H9 (cell line): ENCODE results near the gene OTUD6A. TPM values are rescaled to one million over a fixed set of nuclear protein-coding genes. Genes with fewer than 3 reads are reported as not detected.

Experiments
- DNase-seq: peaks from one replicate; pipeline ENCODE4 v3.0.0-alpha.2; 2017
- H2AFZ ChIP-seq: one replicate; pipeline ENCODE4 v1.6.1; 2013; ENCODE audit warnings: mild to moderate bottlenecking, low read length, control low read depth, moderate library complexity
- H2AK5ac ChIP-seq: 2 replicates; pipeline ENCODE4 v1.6.1; 2013; ENCODE audit warnings: low read length, control low read depth, mixed read lengths; ENCODE audit not compliant: insufficient read length
- H2BK120ac ChIP-seq: one replicate; pipeline ENCODE4 v1.6.1; 2013; ENCODE audit warnings: low read depth, mild to moderate bottlenecking, low read length, control low read depth, inconsistent platforms; ENCODE audit not compliant: poor library complexity, severe bottlenecking
- H2BK12ac ChIP-seq: 2 replicates; pipeline ENCODE4 v1.6.1; 2013; ENCODE audit warnings: low read length, control low read depth, mixed read lengths, low read depth; ENCODE audit not compliant: insufficient read length
- H2BK15ac ChIP-seq: 2 replicates; pipeline ENCODE4 v1.6.1; 2013; ENCODE audit warnings: low read depth, low read length, control low read depth
- H2BK20ac ChIP-seq: one replicate; pipeline ENCODE4 v1.6.1; 2013; ENCODE audit warnings: low read depth, mild to moderate bottlenecking, low read length, control low read depth, inconsistent platforms; ENCODE audit not compliant: poor library complexity, severe bottlenecking
- H2BK5ac ChIP-seq: 2 replicates; pipeline ENCODE4 v1.6.1; 2013; ENCODE audit warnings: low read length, control low read depth, mixed read lengths; ENCODE audit not compliant: insufficient read length
- H3K14ac ChIP-seq: 2 replicates; pipeline ENCODE4 v1.6.1; 2013; ENCODE audit warnings: low read length, control low read depth; ENCODE audit not compliant: insufficient read depth
- H3K18ac ChIP-seq: 2 replicates; pipeline ENCODE4 v1.6.1; 2013; ENCODE audit warnings: low read depth, mild to moderate bottlenecking, mixed read lengths, low read length, control low read depth; ENCODE audit not compliant: insufficient read length
- H3K23ac ChIP-seq: 2 replicates; pipeline ENCODE4 v1.6.1; 2013; ENCODE audit warnings: low read length, control low read depth, mixed read lengths, low read depth; ENCODE audit not compliant: insufficient read length
- H3K23me2 ChIP-seq: 2 replicates; pipeline ENCODE4 v1.6.1; 2013; ENCODE audit warnings: low read depth, mild to moderate bottlenecking, mixed read lengths, low read length, control low read depth; ENCODE audit not compliant: insufficient read length, poor library complexity, severe bottlenecking
- H3K27ac ChIP-seq: 2 replicates; pipeline ENCODE4 v1.5.1; 2013; ENCODE audit warnings: low read length, control low read depth, mixed read lengths, low read depth; ENCODE audit not compliant: insufficient read length
- H3K27me3 ChIP-seq: 2 replicates; pipeline ENCODE4 v1.6.1; 2013; ENCODE audit warnings: low read length, control low read depth, inconsistent platforms; ENCODE audit not compliant: insufficient read depth
- H3K4ac ChIP-seq: 2 replicates; pipeline ENCODE4 v1.6.1; 2013; ENCODE audit warnings: low read depth, mild to moderate bottlenecking, control low read depth, inconsistent platforms, low read length, moderate library complexity
- H3K4me1 ChIP-seq: 2 replicates; pipeline ENCODE4 v1.6.1; 2013; ENCODE audit warnings: low read length, control low read depth, inconsistent platforms; ENCODE audit not compliant: insufficient read depth
- H3K4me2 ChIP-seq: 2 replicates; pipeline ENCODE4 v1.6.1; 2013; ENCODE audit warnings: low read length, control low read depth, mixed read lengths; ENCODE audit not compliant: insufficient read length, insufficient read depth
- H3K56ac ChIP-seq: 2 replicates; pipeline ENCODE4 v1.6.1; 2013; ENCODE audit warnings: low read depth, mild to moderate bottlenecking, mixed read lengths, low read length, control low read depth; ENCODE audit not compliant: insufficient read length
- H3K79me1 ChIP-seq: 2 replicates; pipeline ENCODE4 v1.6.1; 2013; ENCODE audit warnings: low read depth, mild to moderate bottlenecking, moderate library complexity, low read length, control low read depth, inconsistent platforms; ENCODE audit not compliant: insufficient read depth, poor library complexity, severe bottlenecking
- H3K79me2 ChIP-seq: 2 replicates; pipeline ENCODE4 v1.6.1; 2013; ENCODE audit warnings: low read length, control low read depth, inconsistent platforms; ENCODE audit not compliant: insufficient read depth
- H3K9ac ChIP-seq: 2 replicates; pipeline ENCODE4 v1.6.1; 2013; ENCODE audit warnings: low read length, control low read depth, mixed read lengths; ENCODE audit not compliant: insufficient read length; ENCODE audit errors: extremely low read depth
- H3K9me3 ChIP-seq: one replicate; pipeline ENCODE4 v1.6.1; 2013; ENCODE audit warnings: low read depth, low read length, inconsistent platforms; ENCODE audit not compliant: control insufficient read depth
- H3T11ph ChIP-seq: one replicate; pipeline ENCODE4 v1.6.1; 2013; ENCODE audit warnings: mild to moderate bottlenecking, low read length, control low read depth, inconsistent platforms
- H4K20me1 ChIP-seq: one replicate; pipeline ENCODE4 v1.6.1; 2013; ENCODE audit not compliant: control insufficient read depth, insufficient read length, insufficient read depth
- H4K5ac ChIP-seq: 2 replicates; pipeline ENCODE4 v1.6.1; 2013; ENCODE audit warnings: low read depth, mild to moderate bottlenecking, mixed read lengths, low read length, control low read depth; ENCODE audit not compliant: insufficient read length
- H4K8ac ChIP-seq: replicated peaks from 2 replicates; pipeline ENCODE4 v1.6.1; 2013; ENCODE audit warnings: low read length, control low read depth, mixed read lengths, low read depth; ENCODE audit not compliant: insufficient read length
- H4K91ac ChIP-seq: 2 replicates; pipeline ENCODE4 v1.6.1; 2013; ENCODE audit warnings: low read depth, mild to moderate bottlenecking, moderate library complexity, mixed read lengths, low read length, control low read depth; ENCODE audit not compliant: insufficient read length
- H3K27ac Mint-ChIP-seq, 3 experiments: 2 replicates in 2 of 3; 3 replicates in 1 of 3; pipeline ENCODE4 v1.8.0; 2020 to 2021; ENCODE audit warnings: mixed read lengths in 3 of 3, mild to moderate bottlenecking in 1 of 3, moderate library complexity in 1 of 3
- H3K27me3 Mint-ChIP-seq: 2 replicates; pipeline ENCODE4 v1.8.0; 2021; ENCODE audit warnings: low read depth, mild to moderate bottlenecking, moderate library complexity, mixed read lengths
- H3K36me3 Mint-ChIP-seq, 3 experiments: 2 replicates in 2 of 3; 3 replicates in 1 of 3; pipeline ENCODE4 v1.8.0; 2020 to 2021; ENCODE audit warnings: low read depth in 3 of 3, mixed read lengths in 3 of 3; ENCODE audit not compliant: insufficient read depth in 1 of 3
- H3K4me1 Mint-ChIP-seq, 2 experiments: 2 replicates each; pipeline ENCODE4 v1.8.0; 2020; ENCODE audit warnings: mixed read lengths in 2 of 2
- H3K4me3 Mint-ChIP-seq, 2 experiments: 2 replicates in 1 of 2; 3 replicates in 1 of 2; pipeline ENCODE4 v1.8.0; 2020 to 2021; ENCODE audit warnings: mild to moderate bottlenecking in 2 of 2, mixed read lengths in 2 of 2, moderate library complexity in 1 of 2
- H3K9me3 Mint-ChIP-seq, 2 experiments: 2 replicates in 1 of 2; 3 replicates in 1 of 2; pipeline ENCODE4 v1.8.0; 2020; ENCODE audit warnings: mild to moderate bottlenecking in 2 of 2, mixed read lengths in 2 of 2, moderate library complexity in 1 of 2
- CTCF ChIP-seq: fragments of 200-600 bp; sonication (generic); conservative IDR thresholded peaks from 3 replicates; pipeline ENCODE4 v1.8.0; 2021; ENCODE audit warnings: antibody characterized with exemption, mild to moderate bottlenecking
- WGBS: extraction: QIAGEN DNeasy Blood & Tissue Kit; methylation state at CpG from one replicate; pipeline ENCODE4 v1.1.7; 2013; ENCODE audit warnings: missing lambda C conversion rate, low lambda C conversion rate, mixed read lengths; ENCODE audit not compliant: insufficient read length; ENCODE audit errors: extremely low coverage; 5-methylcytosine and 5-hydroxymethylcytosine counted together
- total RNA-seq: library from RNA; stranded (reverse); gene quantifications from 2 replicates; pipeline ENCODE4 v1.2.1, GENCODE V29; 2021

The OTUD6A gene
- total RNA-seq, 1 experiment from 2014 or later: not detected

GRCh38 chrX:70026112-70026850 is 36.0 kb upstream of the OTUD6A start:
- no peaks in the 10 kb centered on the region for H3K27me3 ChIP-seq
- Mint-ChIP-seq H3K4me3 (no peak overlapping the region), H3K27ac (no peak overlapping the region), H3K36me3 (peaks cover 0 to 10% (median 2%) of the 10 kb centered on the region in 3 experiments; a peak in 1 of 7 replicates), H3K9me3 (peaks cover 61 to 65% of the 10 kb centered on the region in 2 experiments), H3K27me3 (peaks cover 1% of the 10 kb centered on the region; the same call in 1 of the 2 replicates), H3K4me1 (peaks cover 3 to 12% of the 10 kb centered on the region in 2 experiments)
- no peaks in the 10 kb centered on the region for H4K20me1 ChIP-seq
- H3K9ac ChIP-seq: no peak overlapping the region
- no peak overlapping the region for H2BK120ac ChIP-seq
- WGBS: no CpG with 5 or more reads among the region's 1 CpG
- no peak overlapping the region for H3K18ac ChIP-seq
- no peaks in the 10 kb centered on the region for H3K4me1 ChIP-seq
- no peaks in the 10 kb centered on the region for H3K79me2 ChIP-seq
- DNase-seq: no peak
- H3K4ac ChIP-seq: no peak overlapping the region
- H4K8ac ChIP-seq: no peak overlapping the region
- TF ChIP-seq CTCF: no peak
- no peak overlapping the region for H3K4me2 ChIP-seq
- H3K23me2 ChIP-seq: no peaks in the 10 kb centered on the region
- no peak overlapping the region for H4K91ac ChIP-seq
- H2AFZ ChIP-seq: no peak overlapping the region
- H2BK12ac ChIP-seq: no peak overlapping the region
- no peak overlapping the region for H3K14ac ChIP-seq
- H2BK5ac ChIP-seq: no peak overlapping the region
- H3T11ph ChIP-seq: no peak overlapping the region
- no peak overlapping the region for H4K5ac ChIP-seq
- H3K23ac ChIP-seq: no peak overlapping the region
- no peak overlapping the region for H3K27ac ChIP-seq
- no peaks in the 10 kb centered on the region for H3K79me1 ChIP-seq
- H2BK15ac ChIP-seq: no peak overlapping the region
- peaks cover 26% of the 10 kb centered on the region for H3K9me3 ChIP-seq
- H2AK5ac ChIP-seq: no peak overlapping the region
- H2BK20ac ChIP-seq: no peak overlapping the region
- H3K56ac ChIP-seq: no peak overlapping the region
